ENCODE results near the gene ARMC7.

DNA sequence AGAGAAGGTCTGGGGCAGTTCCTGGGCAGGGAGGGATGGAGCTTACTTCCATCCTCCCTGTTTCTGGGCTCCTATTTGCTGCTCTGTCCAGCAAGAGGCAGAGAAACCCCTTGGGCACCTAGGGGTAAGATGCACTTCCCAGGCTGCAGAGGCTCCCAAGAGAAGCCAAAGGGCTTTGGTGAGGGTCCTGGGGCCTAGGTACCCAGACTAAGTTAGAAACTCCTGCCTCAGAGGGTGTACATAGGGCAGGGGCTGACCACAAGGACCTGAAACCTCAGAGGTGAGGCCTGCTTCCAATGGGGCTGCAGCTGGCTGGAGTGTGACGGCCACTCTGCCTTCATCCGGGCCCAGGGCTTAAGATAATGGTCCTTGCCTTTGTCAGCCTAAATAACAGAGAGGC is 1.6 kb upstream of the ARMC7 start:
- TF ChIP-seq, protein P1, sequence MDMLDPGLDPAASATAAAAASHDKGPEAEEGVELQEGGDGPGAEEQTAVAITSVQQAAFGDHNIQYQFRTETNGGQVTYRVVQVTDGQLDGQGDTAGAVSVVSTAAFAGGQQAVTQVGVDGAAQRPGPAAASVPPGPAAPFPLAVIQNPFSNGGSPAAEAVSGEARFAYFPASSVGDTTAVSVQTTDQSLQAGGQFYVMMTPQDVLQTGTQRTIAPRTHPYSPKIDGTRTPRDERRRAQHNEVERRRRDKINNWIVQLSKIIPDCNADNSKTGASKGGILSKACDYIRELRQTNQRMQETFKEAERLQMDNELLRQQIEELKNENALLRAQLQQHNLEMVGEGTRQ (IDR thresholded peaks at IDR 0.05; ENCODE audit: low read depth, low read length) = no peak
- TF ChIP-seq MXI1 (IDR thresholded peaks at IDR 0.05; ENCODE audit: borderline replicate concordance, low read depth, low read length) (no peak), RFX5 (IDR thresholded peaks at IDR 0.05; ENCODE audit: low read depth, low read length) (no peak), BHLHE40 (IDR thresholded peaks at IDR 0.05; ENCODE audit: low read depth, low read length) (no peak)
- TF ChIP-seq, protein P2, sequence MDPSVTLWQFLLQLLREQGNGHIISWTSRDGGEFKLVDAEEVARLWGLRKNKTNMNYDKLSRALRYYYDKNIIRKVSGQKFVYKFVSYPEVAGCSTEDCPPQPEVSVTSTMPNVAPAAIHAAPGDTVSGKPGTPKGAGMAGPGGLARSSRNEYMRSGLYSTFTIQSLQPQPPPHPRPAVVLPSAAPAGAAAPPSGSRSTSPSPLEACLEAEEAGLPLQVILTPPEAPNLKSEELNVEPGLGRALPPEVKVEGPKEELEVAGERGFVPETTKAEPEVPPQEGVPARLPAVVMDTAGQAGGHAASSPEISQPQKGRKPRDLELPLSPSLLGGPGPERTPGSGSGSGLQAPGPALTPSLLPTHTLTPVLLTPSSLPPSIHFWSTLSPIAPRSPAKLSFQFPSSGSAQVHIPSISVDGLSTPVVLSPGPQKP (IDR thresholded peaks at IDR 0.05; ENCODE audit: borderline replicate concordance, low read depth, low read length) = no peak
- TF ChIP-seq, protein P3, sequence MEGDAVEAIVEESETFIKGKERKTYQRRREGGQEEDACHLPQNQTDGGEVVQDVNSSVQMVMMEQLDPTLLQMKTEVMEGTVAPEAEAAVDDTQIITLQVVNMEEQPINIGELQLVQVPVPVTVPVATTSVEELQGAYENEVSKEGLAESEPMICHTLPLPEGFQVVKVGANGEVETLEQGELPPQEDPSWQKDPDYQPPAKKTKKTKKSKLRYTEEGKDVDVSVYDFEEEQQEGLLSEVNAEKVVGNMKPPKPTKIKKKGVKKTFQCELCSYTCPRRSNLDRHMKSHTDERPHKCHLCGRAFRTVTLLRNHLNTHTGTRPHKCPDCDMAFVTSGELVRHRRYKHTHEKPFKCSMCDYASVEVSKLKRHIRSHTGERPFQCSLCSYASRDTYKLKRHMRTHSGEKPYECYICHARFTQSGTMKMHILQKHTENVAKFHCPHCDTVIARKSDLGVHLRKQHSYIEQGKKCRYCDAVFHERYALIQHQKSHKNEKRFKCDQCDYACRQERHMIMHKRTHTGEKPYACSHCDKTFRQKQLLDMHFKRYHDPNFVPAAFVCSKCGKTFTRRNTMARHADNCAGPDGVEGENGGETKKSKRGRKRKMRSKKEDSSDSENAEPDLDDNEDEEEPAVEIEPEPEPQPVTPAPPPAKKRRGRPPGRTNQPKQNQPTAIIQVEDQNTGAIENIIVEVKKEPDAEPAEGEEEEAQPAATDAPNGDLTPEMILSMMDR (conservative IDR thresholded peaks at IDR 0.05; ENCODE audit: low read depth, low read length) = no peak
